PC-9 (cell line): ENCODE results near the gene DSCAML1. TPM values are rescaled to one million over a fixed set of nuclear protein-coding genes. Genes with fewer than 3 reads are reported as not detected.
A peak's percentile ranks its signal among the peaks of the same experiment; 100 is the strongest.

Experiments used
- BruUV-seq: library from RNA; stranded (reverse); fragments of 400-500 nt; replicated peaks from 2 replicates; lab custom pipeline; 2021; lab: Mats Ljungman, UMichigan
- CTCF ChIA-PET: fragments of 300-600 bp; sonication (Branson Sonifier 250); formaldehyde crosslinking; loops from one replicate; lab custom pipeline; 2022; ENCODE audit warnings: antibody characterized with exemption; lab: Charles Lee
- POLR2A ChIA-PET: fragments of 300-600 bp; sonication (Branson Sonifier 250); formaldehyde crosslinking; loops from one replicate; lab custom pipeline; 2022; ENCODE audit warnings: antibody characterized with exemption; ENCODE audit not compliant: unreplicated experiment; lab: Charles Lee
- DNase-seq, 2 experiments: peaks; one replicate each; pipeline versions ENCODE4 v3.0.0 to v3.0.0-alpha.2; 2015 to 2022; ENCODE audit warnings: mixed read lengths in 1 of 2
- H2AFZ ChIP-seq: fragments of 200-600 bp; sonication (generic); 2 replicates; pipeline ENCODE4 v1.8.1; 2017; ENCODE audit warnings: antibody characterized with exemption
- H3F3A ChIP-seq: fragments of 200-600 bp; sonication (generic); 2 replicates; pipeline ENCODE4 v1.8.1; 2017; ENCODE audit warnings: antibody characterized with exemption, mild to moderate bottlenecking, low read depth; ENCODE audit not compliant: insufficient read depth
- H3K27ac ChIP-seq: fragments of 200-600 bp; sonication (generic); 2 replicates; pipeline ENCODE4 v1.6.1; 2016; ENCODE audit warnings: mixed run types
- H3K27me3 ChIP-seq: fragments of 200-600 bp; sonication (generic); 2 replicates; pipeline ENCODE4 v1.6.1; 2016; ENCODE audit warnings: low read depth, mixed run types; ENCODE audit not compliant: insufficient read depth
- H3K36me3 ChIP-seq: fragments of 200-600 bp; sonication (generic); 2 replicates; pipeline ENCODE4 v1.6.1; 2016; ENCODE audit warnings: low read depth, mixed run types
- H3K4me1 ChIP-seq: fragments of 200-600 bp; sonication (generic); replicated peaks from 2 replicates; pipeline ENCODE4 v1.6.1; 2016; ENCODE audit warnings: mixed run types; ENCODE audit not compliant: insufficient read depth
- H3K4me2 ChIP-seq: fragments of 200-600 bp; sonication (generic); 2 replicates; pipeline ENCODE4 v1.6.1; 2017; ENCODE audit warnings: mixed run types
- H3K4me3 ChIP-seq: fragments of 200-600 bp; sonication (generic); 2 replicates; pipeline ENCODE4 v1.6.1; 2016; ENCODE audit warnings: mixed run types
- H3K79me2 ChIP-seq: fragments of 200-600 bp; sonication (generic); 2 replicates; pipeline ENCODE4 v1.6.1; 2017; ENCODE audit warnings: low read depth, mixed run types
- H3K9me2 ChIP-seq: fragments of 200-600 bp; sonication (generic); 2 replicates; pipeline ENCODE4 v1.8.1; 2017; ENCODE audit warnings: mild to moderate bottlenecking; ENCODE audit not compliant: insufficient read depth
- H3K9me3 ChIP-seq: fragments of 200-600 bp; sonication (generic); 2 replicates; pipeline ENCODE4 v1.8.1; 2016; ENCODE audit warnings: low read depth; ENCODE audit not compliant: insufficient read depth
- H4K20me1 ChIP-seq: fragments of 200-600 bp; sonication (generic); 2 replicates; pipeline ENCODE4 v1.8.1; 2017; ENCODE audit not compliant: insufficient read depth
- CTCF ChIP-seq: fragments of 200-600 bp; sonication (generic); conservative IDR thresholded peaks from 2 replicates; pipeline ENCODE4 v1.6.1; 2017; ENCODE audit warnings: mixed run types, antibody characterized with exemption, mild to moderate bottlenecking, moderate library complexity
- EZH2 ChIP-seq: fragments of 200-600 bp; sonication (generic); IDR thresholded peaks from 2 replicates; pipeline ENCODE4 v1.8.0; 2017; ENCODE audit warnings: antibody characterized with exemption, low read depth
- intact Hi-C: fragments of 100-400 bp; cut with micrococcal nuclease; formaldehyde crosslinking; loops from one replicate; pipeline ENCODE4 v1.10.0; 2022; ENCODE audit not compliant: unreplicated experiment
- total RNA-seq: library from RNA; stranded (reverse); gene quantifications from 2 replicates; pipeline ENCODE4 v1.2.3, GENCODE V29; 2021

Gene DSCAML1
- total RNA-seq, 1 experiment from 2014 or later, result not detected

DNA sequence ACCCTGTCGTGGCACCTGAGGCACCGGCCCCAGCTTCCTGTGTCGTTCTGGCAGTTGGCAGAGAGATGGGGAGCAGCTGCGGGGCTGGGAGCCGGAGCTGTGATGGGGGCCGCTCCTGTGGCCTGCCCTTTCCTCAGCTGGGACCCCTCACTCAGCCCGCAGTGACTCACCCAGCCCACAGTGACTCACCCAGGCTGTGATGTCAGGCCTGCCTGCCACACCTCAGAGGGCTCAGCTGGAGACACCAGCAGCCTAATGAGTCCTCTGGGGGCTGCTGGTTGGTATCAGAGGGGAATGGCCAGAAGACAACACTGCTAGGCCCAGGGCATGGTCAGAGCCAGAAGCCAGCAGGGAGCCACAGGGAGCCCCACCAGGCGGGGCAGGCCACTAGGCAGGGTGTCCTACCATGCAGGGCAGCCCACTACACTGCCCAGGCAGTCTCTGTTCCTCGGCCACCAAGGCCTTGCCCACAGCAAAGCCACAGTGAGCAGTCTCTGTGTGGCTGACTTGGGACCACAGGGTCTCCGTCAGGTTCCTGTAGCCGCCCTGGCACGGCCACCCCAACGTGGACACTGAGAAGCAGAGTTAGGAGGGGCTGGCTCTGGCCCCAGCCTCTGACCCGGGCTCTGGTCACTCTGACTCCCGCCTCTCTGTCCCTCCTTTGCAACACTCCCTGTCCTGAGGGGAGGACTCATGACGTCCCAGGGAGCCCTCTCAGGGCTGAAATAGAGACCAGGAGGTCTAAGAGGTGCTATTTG, 31.8 kb upstream of the DSCAML1 start:
- DNase-seq, result peak in 1 of 2 experiments; percentile 47
- H3K9me3 ChIP-seq, result no peaks in the 10 kb centered on the region
- no peaks in the 10 kb centered on the region for H4K20me1 ChIP-seq
- H3K79me2 ChIP-seq, result no peaks in the 10 kb centered on the region
- no peak overlapping the region for H3K4me2 ChIP-seq
- ChIA-PET CTCF (interaction anchor here (0.8 kb wide), 1 partner anchor 118 kb away, joined by 3 read pairs; no protein-coding TSS in a partner anchor), POLR2A (no interaction called here)
- TF ChIP-seq CTCF (no peak), EZH2 (no peak)
- peaks cover 32% of the 10 kb centered on the region for H3K27me3 ChIP-seq
- H3K27ac ChIP-seq, result no peak overlapping the region
- no TSS peak for BruUV-seq
- intact Hi-C loops, result loop anchor here (10.0 kb wide), 1 partner anchor 736 kb away; the partner anchor contains the start of gene IFT46
- no peaks in the 10 kb centered on the region for H3F3A ChIP-seq
- H2AFZ ChIP-seq, result no peak overlapping the region
- H3K4me1 ChIP-seq, result peaks cover 18% of the 10 kb centered on the region
- no peaks in the 10 kb centered on the region for H3K36me3 ChIP-seq
- no peak overlapping the region for H3K4me3 ChIP-seq
- H3K9me2 ChIP-seq, result no peaks in the 10 kb centered on the region

GRCh38 chr11:117827521-117828511, 30.8 kb upstream of the DSCAML1 start:
- ChIA-PET POLR2A (no interaction called here), CTCF (interaction anchor here (0.6 to 0.8 kb wide), 2 partner anchors 99 to 119 kb away, joined by 3 read pairs; no protein-coding TSS in a partner anchor)
- BruUV-seq, result no TSS peak
- Histone ChIP-seq H3K36me3 (no peaks in the 10 kb centered on the region), H3K4me3 (no peak overlapping the region), H3F3A (no peaks in the 10 kb centered on the region), H4K20me1 (no peaks in the 10 kb centered on the region), H3K79me2 (no peaks in the 10 kb centered on the region), H3K27ac (no peak overlapping the region), H3K4me2 (no peak overlapping the region), H3K27me3 (peaks cover 32% of the 10 kb centered on the region), H3K9me3 (no peaks in the 10 kb centered on the region), H3K9me2 (no peaks in the 10 kb centered on the region), H3K4me1 (peaks cover 9% of the 10 kb centered on the region; the same call in 1 of the 2 replicates), H2AFZ (no peak overlapping the region)
- intact Hi-C loops, result loop anchor here (10.0 kb wide), 1 partner anchor 737 kb away; the partner anchor contains the start of gene IFT46
- TF ChIP-seq CTCF (no peak), EZH2 (no peak)
- DNase-seq, result no peak

DNA sequence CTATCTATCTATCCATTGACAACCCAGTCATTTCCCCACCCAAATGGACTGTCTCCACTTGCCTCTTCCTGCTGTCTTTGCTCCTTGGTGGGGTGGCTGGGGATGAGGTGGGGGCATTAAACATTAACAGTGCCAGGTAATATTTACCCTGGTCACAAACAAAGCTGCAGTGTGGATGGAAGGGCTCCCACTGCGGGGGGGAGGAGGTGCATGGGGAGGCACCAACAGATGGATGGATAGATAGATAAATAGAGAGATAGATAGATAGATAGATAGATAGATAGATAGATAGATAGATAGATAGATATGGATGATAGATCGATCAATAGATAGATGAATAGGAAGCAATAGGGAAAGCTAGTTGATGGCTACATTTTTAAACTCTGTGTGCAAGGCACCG, 29.8 kb upstream of the DSCAML1 start:
- peaks cover 32% of the 10 kb centered on the region for H3K27me3 ChIP-seq
- H3K36me3 ChIP-seq, result no peaks in the 10 kb centered on the region
- H3K4me2 ChIP-seq, result no peak overlapping the region
- H3K4me1 ChIP-seq, result peaks cover 9% of the 10 kb centered on the region; the same call in 1 of the 2 replicates
- no peaks in the 10 kb centered on the region for H3F3A ChIP-seq
- H3K9me2 ChIP-seq, result no peaks in the 10 kb centered on the region
- H3K4me3 ChIP-seq, result no peak overlapping the region
- no peak overlapping the region for H3K27ac ChIP-seq
- intact Hi-C loops, result loop anchor here (10.0 kb wide), 1 partner anchor 738 kb away; the partner anchor contains the start of gene IFT46
- no peaks in the 10 kb centered on the region for H4K20me1 ChIP-seq
- no peak for DNase-seq
- no TSS peak for BruUV-seq
- CTCF ChIA-PET, result no interaction called here
- POLR2A ChIA-PET, result interaction anchor here (0.6 kb wide), 1 partner anchor 408 kb away, joined by 3 read pairs; no protein-coding TSS in a partner anchor
- H3K79me2 ChIP-seq, result no peaks in the 10 kb centered on the region
- TF ChIP-seq CTCF (no peak), EZH2 (no peak)
- H2AFZ ChIP-seq, result no peak overlapping the region
- H3K9me3 ChIP-seq, result no peaks in the 10 kb centered on the region
